HG03045 (cell line): Measurements from ENCODE around the gene VWA5B2.

Experiments used
- ATAC-seq: cut with Tn5 transposase; IDR thresholded peaks from one replicate; pipeline ENCODE4 v1.9.1; 2021; ENCODE audit warnings: mild to moderate bottlenecking, moderate library complexity; ENCODE audit not compliant: unreplicated experiment

VWA5B2 gene

DNA sequence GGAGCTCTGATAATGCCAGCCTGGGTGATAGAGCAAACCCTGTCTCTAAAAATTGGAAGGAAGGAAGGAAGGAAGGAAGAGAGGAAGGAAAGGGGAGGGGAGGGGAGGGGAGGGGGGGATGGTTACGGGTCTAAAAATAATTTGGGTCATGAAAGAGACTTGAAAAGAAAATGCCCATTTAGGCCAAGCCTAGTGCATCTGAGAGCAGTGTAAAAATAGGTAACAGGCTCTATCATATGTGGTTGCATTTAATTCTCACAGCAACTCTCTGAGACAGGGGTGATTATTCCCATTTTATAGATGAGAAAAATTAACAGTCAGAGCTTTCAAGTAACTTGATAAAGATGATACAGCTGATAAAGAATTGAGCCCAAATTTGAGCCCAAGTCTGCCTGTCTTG is 42.9 kb downstream of the VWA5B2 start:
- ATAC-seq = no peak

DNA sequence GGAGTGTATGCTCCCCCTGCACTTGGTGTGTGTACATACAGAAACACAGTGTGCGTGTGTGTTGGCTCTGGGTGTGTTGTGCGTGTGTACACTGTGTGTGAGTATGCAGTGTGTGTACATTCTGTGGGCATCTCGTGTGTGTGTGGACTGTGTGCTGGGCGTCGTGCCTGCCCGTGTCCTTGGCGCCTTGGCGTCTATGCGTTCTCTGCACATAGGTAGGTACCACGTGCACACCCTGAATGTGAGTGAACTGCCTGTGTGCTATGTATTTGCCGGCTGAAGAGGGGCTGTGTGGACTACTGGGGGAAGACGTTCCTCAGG is 46.0 kb downstream of the VWA5B2 start:
- no peak for ATAC-seq

DNA sequence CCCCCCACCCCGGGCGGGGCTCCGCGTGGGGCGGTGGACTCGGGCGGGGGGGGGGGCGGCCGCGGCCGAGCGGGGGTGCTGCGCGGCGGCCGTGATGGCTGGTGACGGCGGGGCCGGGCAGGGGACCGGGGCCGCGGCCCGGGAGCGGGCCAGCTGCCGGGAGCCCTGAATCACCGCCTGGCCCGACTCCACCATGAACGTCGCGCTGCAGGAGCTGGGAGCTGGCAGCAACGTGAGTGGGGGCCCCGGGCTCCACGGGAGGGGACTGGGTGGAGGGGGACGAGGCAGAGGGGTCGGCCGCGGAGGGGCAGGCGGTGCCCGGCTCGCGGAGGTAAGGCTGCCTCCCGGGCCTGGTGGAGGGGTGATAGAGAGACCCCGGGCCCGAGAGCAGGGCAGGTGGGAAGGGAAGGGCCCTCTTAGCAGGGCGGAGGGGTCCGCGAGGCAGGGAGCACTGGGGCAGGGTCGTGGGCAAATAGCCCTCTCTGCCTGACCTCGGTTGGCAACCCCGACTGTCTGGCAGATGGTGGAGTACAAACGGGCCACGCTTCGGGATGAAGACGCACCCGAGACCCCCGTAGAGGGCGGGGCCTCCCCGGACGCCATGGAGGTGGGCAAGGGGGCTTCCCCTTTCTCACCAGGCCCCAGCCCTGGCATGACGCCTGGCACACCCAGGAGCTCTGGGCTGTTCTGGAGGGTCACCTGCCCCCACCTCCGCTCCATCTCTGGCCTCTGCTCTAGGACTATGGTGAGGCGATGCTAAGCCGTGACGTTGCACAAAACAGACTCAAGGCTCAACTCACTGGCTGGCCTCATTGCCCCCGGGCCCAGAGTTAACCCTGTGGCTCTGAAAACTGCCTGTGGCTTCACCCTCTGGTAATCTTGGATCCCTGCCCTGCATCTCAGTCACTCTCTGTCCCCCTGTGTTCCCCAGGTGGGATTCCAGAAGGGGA is 46.9 kb downstream of the VWA5B2 start, which contains the start of gene ECE2:
ECE2 (plus strand) TSS at position 62 of the 950 bp plus-strand sequence; CDS start at position 194, 132 bp downstream.
- no peak for ATAC-seq

DNA sequence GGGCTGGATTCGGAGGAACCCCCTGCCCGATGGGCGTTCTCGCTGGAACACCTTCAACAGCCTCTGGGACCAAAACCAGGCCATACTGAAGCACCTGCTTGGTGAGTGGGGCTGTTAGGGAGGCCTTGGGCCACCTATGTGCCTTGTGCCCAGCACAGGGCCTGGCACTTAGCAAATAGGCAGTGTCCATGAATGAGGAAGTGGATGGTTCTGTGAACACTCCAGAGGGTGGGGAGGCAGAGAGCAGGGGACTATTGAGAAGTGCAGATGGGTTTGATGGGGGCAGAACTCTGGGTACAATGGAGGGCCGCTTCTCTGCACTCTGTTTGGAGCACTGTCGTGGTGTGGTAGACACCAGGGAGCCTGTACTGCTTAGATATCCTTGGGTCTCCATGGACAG is 48.0 kb downstream of the VWA5B2 start:
- ATAC-seq = no peak

DNA sequence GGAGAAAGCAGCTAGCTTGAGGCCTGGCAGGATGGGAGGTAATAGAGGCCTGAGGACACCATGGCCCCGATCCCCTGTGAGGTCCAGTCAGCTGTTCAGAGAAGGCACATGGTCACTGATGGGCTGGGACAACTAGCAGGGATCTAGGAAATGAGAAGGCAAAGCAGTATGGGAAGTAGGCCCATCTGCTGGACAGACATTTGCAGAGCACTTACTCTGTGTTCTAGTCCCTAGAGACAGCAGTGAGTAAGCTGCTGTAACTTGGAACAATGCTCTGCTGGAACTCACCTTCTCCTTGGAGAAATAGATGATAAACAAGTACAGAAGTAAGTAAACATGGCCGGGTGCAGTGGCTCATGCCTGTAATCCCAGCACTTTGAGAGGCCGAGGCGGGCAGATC is 53.6 kb downstream of the VWA5B2 start:
- no peak for ATAC-seq

DNA sequence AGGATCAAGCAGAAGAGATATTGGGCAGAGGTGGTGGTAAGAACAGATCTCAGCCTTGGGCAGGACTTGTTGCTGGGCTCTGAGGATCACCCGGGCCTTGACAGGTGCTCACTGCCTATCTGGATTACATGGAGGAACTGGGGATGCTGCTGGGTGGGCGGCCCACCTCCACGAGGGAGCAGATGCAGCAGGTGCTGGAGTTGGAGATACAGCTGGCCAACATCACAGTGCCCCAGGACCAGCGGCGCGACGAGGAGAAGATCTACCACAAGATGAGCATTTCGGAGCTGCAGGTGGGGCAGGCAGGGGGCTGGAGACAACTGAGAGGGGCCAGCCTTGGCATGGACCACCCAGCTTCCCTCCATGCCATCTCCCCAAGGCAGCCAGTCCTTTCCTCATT is 54.3 kb downstream of the VWA5B2 start:
- no peak for ATAC-seq

DNA sequence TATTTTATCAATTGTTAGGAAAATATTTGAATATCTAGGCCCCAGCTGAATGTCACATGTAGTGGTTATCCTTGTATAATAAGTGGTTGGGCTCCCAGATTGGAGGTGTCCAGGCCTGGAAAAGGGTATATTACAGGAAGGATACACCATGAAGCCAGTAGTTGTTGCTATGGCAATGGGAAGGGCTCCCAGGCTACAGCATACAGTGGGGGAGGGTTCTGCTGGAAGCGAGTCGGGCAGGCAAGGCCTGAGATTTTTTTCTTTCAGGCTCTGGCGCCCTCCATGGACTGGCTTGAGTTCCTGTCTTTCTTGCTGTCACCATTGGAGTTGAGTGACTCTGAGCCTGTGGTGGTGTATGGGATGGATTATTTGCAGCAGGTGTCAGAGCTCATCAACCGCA is 55.3 kb downstream of the VWA5B2 start:
- no peak for ATAC-seq

DNA sequence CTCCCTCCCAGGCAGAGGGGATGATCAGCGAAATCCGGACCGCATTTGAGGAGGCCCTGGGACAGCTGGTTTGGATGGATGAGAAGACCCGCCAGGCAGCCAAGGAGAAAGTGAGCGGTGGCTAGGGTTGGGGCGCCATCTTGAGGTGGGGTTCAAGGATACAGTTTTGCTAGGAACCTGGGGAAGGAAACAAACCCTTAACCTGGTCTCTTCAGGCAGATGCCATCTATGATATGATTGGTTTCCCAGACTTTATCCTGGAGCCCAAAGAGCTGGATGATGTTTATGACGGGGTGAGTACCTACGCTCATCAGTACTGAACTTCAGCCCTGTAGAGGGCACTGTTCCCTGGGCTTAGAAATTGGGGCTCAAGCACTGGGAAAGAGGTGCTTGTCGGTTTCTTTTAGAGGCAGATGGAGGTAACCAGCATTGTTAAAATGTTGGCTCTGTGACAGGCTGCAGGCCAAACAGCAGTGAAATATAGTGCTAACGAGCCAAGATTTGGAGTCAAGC is 60.1 kb downstream of the VWA5B2 start:
- ATAC-seq = no peak

DNA sequence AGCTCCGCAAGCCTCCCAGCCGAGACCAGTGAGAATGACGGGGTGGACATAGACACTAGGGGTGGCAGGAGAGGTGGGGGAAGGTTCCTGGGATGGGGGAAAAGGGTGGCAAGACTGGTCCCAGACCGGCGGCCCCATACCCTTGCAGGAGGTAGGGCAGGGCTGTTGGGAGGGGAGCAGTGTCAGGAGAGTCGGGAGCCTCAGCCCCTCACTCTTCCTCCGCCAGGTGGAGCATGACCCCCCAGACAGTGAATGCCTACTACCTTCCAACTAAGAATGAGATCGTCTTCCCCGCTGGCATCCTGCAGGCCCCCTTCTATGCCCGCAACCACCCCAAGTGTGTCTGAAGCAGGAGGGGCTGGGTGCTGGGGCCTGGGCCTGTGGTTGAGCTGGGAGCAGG is 60.9 kb downstream of the VWA5B2 start:
- no peak for ATAC-seq

DNA sequence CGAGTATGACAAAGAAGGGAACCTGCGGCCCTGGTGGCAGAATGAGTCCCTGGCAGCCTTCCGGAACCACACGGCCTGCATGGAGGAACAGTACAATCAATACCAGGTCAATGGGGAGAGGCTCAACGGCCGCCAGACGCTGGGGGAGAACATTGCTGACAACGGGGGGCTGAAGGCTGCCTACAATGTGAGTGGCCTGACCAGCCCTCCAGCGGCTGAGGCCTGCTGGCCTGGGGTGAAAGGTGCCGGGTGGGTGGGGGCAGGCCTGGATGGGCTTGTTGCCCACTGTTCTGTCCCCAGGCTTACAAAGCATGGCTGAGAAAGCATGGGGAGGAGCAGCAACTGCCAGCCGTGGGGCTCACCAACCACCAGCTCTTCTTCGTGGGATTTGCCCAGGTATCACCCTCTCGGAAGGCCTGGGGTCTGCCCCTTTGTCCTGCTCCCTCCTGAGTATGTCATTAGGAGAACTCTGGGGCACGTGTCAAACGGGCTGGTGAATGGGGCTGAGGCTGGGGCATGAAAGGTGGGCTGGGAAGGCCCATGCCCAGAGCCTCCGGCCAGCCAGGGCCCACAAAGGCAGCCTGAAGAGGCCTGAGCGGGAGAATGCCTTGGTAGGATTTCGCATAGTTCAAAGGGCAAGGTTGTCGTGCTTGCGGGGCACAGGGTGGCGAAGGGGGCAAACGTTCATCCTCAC is 61.8 kb downstream of the VWA5B2 start:
- ATAC-seq = no peak
